ENCODE results near the gene BCL11B.
"Not testable (repeated sequence)": the region's sequence is repeated elsewhere in the genome, so short reads cannot be mapped to it uniquely, and the experiment has no call there.

The BCL11B gene

GRCh38 chr14:99230208-99231151, 41.5 kb downstream of the BCL11B start:
- H3K36me3 ChIP-seq (ENCODE audit: control insufficient read depth, insufficient read depth, low read length) = no peaks in the 10 kb centered on the region
- peak overlapping the region; percentile 54 for H3K4me3 ChIP-seq (ENCODE audit: low read depth, low read length)

GRCh38 chr14:99229654-99230207, 42.3 kb downstream of the BCL11B start:
- Histone ChIP-seq H3K9me3 (ENCODE audit: control insufficient read depth, insufficient read depth, low read length) (no peaks in the 10 kb centered on the region), H3K4me1 (ENCODE audit: control insufficient read depth, insufficient read depth, low read length) (peaks cover 15% of the 10 kb centered on the region), H3K27me3 (ENCODE audit: control insufficient read depth, insufficient read depth, low read length) (no peaks in the 10 kb centered on the region), H3K36me3 (ENCODE audit: control insufficient read depth, insufficient read depth, low read length) (no peaks in the 10 kb centered on the region), H3K9ac (ENCODE audit: low read depth, low read length) (no peak overlapping the region), H3K4me3 (ENCODE audit: low read depth, low read length) (no peak overlapping the region)

More at GRCh38 chr14:99230208-99231151, 41.5 kb downstream of the BCL11B start:
- Histone ChIP-seq H3K9me3 (ENCODE audit: control insufficient read depth, insufficient read depth, low read length) (no peaks in the 10 kb centered on the region), H3K4me1 (ENCODE audit: control insufficient read depth, insufficient read depth, low read length) (peaks cover 15% of the 10 kb centered on the region), H3K27me3 (ENCODE audit: control insufficient read depth, insufficient read depth, low read length) (no peaks in the 10 kb centered on the region), H3K9ac (ENCODE audit: low read depth, low read length) (no peak overlapping the region)

GRCh38 chr14:99228760-99229159, 43.2 kb downstream of the BCL11B start:
- not testable (repeated sequence) for H3K36me3 ChIP-seq (ENCODE audit: control insufficient read depth, insufficient read depth, low read length); H3K9me3 ChIP-seq (ENCODE audit: control insufficient read depth, insufficient read depth, low read length); H3K27me3 ChIP-seq (ENCODE audit: control insufficient read depth, insufficient read depth, low read length); H3K9ac ChIP-seq (ENCODE audit: low read depth, low read length); H3K4me3 ChIP-seq (ENCODE audit: low read depth, low read length); H3K4me1 ChIP-seq (ENCODE audit: control insufficient read depth, insufficient read depth, low read length)

- Histone ChIP-seq H3K4me3 (ENCODE audit: low read depth, low read length) (no peak overlapping the region), H3K9me3 (ENCODE audit: control insufficient read depth, insufficient read depth, low read length) (no peaks in the 10 kb centered on the region), H3K36me3 (ENCODE audit: control insufficient read depth, insufficient read depth, low read length) (no peaks in the 10 kb centered on the region), H3K4me1 (ENCODE audit: control insufficient read depth, insufficient read depth, low read length) (no peaks in the 10 kb centered on the region), H3K27me3 (ENCODE audit: control insufficient read depth, insufficient read depth, low read length) (no peaks in the 10 kb centered on the region), H3K9ac (ENCODE audit: low read depth, low read length) (no peak overlapping the region)
Measured at GRCh38 chr14:99226687-99227086, 45.3 kb downstream of the BCL11B start.

GRCh38 chr14:99225436-99226203, 46.4 kb downstream of the BCL11B start:
- Histone ChIP-seq H3K27me3 (ENCODE audit: control insufficient read depth, insufficient read depth, low read length) (no peaks in the 10 kb centered on the region), H3K4me1 (ENCODE audit: control insufficient read depth, insufficient read depth, low read length) (no peaks in the 10 kb centered on the region), H3K9ac (ENCODE audit: low read depth, low read length) (no peak overlapping the region), H3K36me3 (ENCODE audit: control insufficient read depth, insufficient read depth, low read length) (no peaks in the 10 kb centered on the region), H3K4me3 (ENCODE audit: low read depth, low read length) (no peak overlapping the region), H3K9me3 (ENCODE audit: control insufficient read depth, insufficient read depth, low read length) (no peaks in the 10 kb centered on the region)

- no peak overlapping the region for H3K9ac ChIP-seq (ENCODE audit: low read depth, low read length)
- no peaks in the 10 kb centered on the region for H3K36me3 ChIP-seq (ENCODE audit: control insufficient read depth, insufficient read depth, low read length)
- H3K4me3 ChIP-seq (ENCODE audit: low read depth, low read length) = no peak overlapping the region
- H3K4me1 ChIP-seq (ENCODE audit: control insufficient read depth, insufficient read depth, low read length) = no peaks in the 10 kb centered on the region
- no peaks in the 10 kb centered on the region for H3K27me3 ChIP-seq (ENCODE audit: control insufficient read depth, insufficient read depth, low read length)
- H3K9me3 ChIP-seq (ENCODE audit: control insufficient read depth, insufficient read depth, low read length) = no peaks in the 10 kb centered on the region
Measured at GRCh38 chr14:99224948-99225347, 47.0 kb downstream of the BCL11B start.

GRCh38 chr14:99224116-99224910, 47.7 kb downstream of the BCL11B start:
- Histone ChIP-seq H3K27me3 (ENCODE audit: control insufficient read depth, insufficient read depth, low read length) (no peaks in the 10 kb centered on the region), H3K9ac (ENCODE audit: low read depth, low read length) (no peak overlapping the region), H3K4me3 (ENCODE audit: low read depth, low read length) (no peak overlapping the region), H3K36me3 (ENCODE audit: control insufficient read depth, insufficient read depth, low read length) (no peaks in the 10 kb centered on the region), H3K4me1 (ENCODE audit: control insufficient read depth, insufficient read depth, low read length) (no peaks in the 10 kb centered on the region), H3K9me3 (ENCODE audit: control insufficient read depth, insufficient read depth, low read length) (no peaks in the 10 kb centered on the region)

GRCh38 chr14:99221445-99221844, 50.6 kb downstream of the BCL11B start:
- Histone ChIP-seq H3K9me3 (ENCODE audit: control insufficient read depth, insufficient read depth, low read length) (no peaks in the 10 kb centered on the region), H3K9ac (ENCODE audit: low read depth, low read length) (no peak overlapping the region), H3K27me3 (ENCODE audit: control insufficient read depth, insufficient read depth, low read length) (no peaks in the 10 kb centered on the region), H3K4me1 (ENCODE audit: control insufficient read depth, insufficient read depth, low read length) (peaks cover 2% of the 10 kb centered on the region), H3K36me3 (ENCODE audit: control insufficient read depth, insufficient read depth, low read length) (no peaks in the 10 kb centered on the region), H3K4me3 (ENCODE audit: low read depth, low read length) (no peak overlapping the region)

GRCh38 chr14:99217066-99217955, 54.7 kb downstream of the BCL11B start:
- no peaks in the 10 kb centered on the region for H3K36me3 ChIP-seq (ENCODE audit: control insufficient read depth, insufficient read depth, low read length)
- H3K4me3 ChIP-seq (ENCODE audit: low read depth, low read length) = no peak overlapping the region
- H3K27me3 ChIP-seq (ENCODE audit: control insufficient read depth, insufficient read depth, low read length) = no peaks in the 10 kb centered on the region
- no peaks in the 10 kb centered on the region for H3K9me3 ChIP-seq (ENCODE audit: control insufficient read depth, insufficient read depth, low read length)
- H3K9ac ChIP-seq (ENCODE audit: low read depth, low read length) = no peak overlapping the region
- peaks cover 2% of the 10 kb centered on the region for H3K4me1 ChIP-seq (ENCODE audit: control insufficient read depth, insufficient read depth, low read length)

GRCh38 chr14:99216191-99216590, 55.8 kb downstream of the BCL11B start:
- no peaks in the 10 kb centered on the region for H3K36me3 ChIP-seq (ENCODE audit: control insufficient read depth, insufficient read depth, low read length)
- H3K27me3 ChIP-seq (ENCODE audit: control insufficient read depth, insufficient read depth, low read length) = no peaks in the 10 kb centered on the region

More at GRCh38 chr14:99216191-99216590, 55.8 kb downstream of the BCL11B start:
- no peaks in the 10 kb centered on the region for H3K9me3 ChIP-seq (ENCODE audit: control insufficient read depth, insufficient read depth, low read length)
- H3K9ac ChIP-seq (ENCODE audit: low read depth, low read length) = no peak overlapping the region
- no peak overlapping the region for H3K4me3 ChIP-seq (ENCODE audit: low read depth, low read length)
- H3K4me1 ChIP-seq (ENCODE audit: control insufficient read depth, insufficient read depth, low read length) = peaks cover 2% of the 10 kb centered on the region
